HCT116 (cell line): ENCODE data around the gene AP3B1. TPM values are rescaled to one million over a fixed set of nuclear protein-coding genes. Genes with fewer than 3 reads are reported as not detected.

Source experiments
- ATAC-seq: fragments of 200-7000 bp; cut with Tn5 transposase; 2 replicates; pipeline ENCODE4 v1.9.1; 2020; ENCODE audit warnings: mild to moderate bottlenecking, moderate library complexity
- BruUV-seq: library from RNA; stranded (reverse); fragments of 400-500 nt; replicated peaks from 2 replicates; lab custom pipeline; 2021; lab: Mats Ljungman, UMichigan
- CTCF ChIA-PET: fragments of 300-600 bp; sonication (Branson Sonifier 250); formaldehyde crosslinking; loops from one replicate; lab custom pipeline; 2021; ENCODE audit warnings: antibody characterized with exemption; lab: Charles Lee
- POLR2A ChIA-PET: fragments of 300-600, 350-600 bp; sonication (Branson Sonifier 250); formaldehyde crosslinking; loops from one replicate; lab custom pipeline; 2021; ENCODE audit warnings: antibody characterized with exemption; lab: Charles Lee
- RAD21 ChIA-PET, 2 experiments: fragments of 300-600 bp; sonication (Branson Sonifier 250); formaldehyde crosslinking; loops; one replicate each; lab custom pipeline; 2023; ENCODE audit warnings: low total read pairs in 2 of 2; ENCODE audit not compliant: uncharacterized antibody in 2 of 2, unreplicated experiment in 2 of 2, low non-redundant PET in 1 of 2; lab: Charles Lee
- DNase-seq: peaks from one replicate; pipeline ENCODE4 v3.0.0-alpha.2; 2010; ENCODE audit warnings: low read depth, low spot score
- H2AFZ ChIP-seq: fragments of 200-600 bp; shearing (Covaris generic), sonication (generic); 2 replicates; pipeline ENCODE4 v1.6.1; 2017; ENCODE audit warnings: low read depth, mixed run types, mixed read lengths, antibody characterized with exemption, low read length; ENCODE audit not compliant: poor library complexity, severe bottlenecking
- H3K27ac ChIP-seq: 2 replicates; pipeline ENCODE4 v1.5.1; 2012; ENCODE audit warnings: low read depth, low read length
- H3K27me3 ChIP-seq: fragments of 200-600 bp; sonication (generic); 2 replicates; pipeline ENCODE4 v1.6.1; 2016; ENCODE audit warnings: mixed run types, low read length, mixed read lengths; ENCODE audit not compliant: insufficient read depth
- H3K36me3 ChIP-seq, 2 experiments: fragments of 200-500 bp in 1 of 2; fragments of 200-600 bp in 1 of 2; sonication (Bioruptor generic) in 1 of 2; sonication (generic) in 1 of 2; 2 replicates each; pipeline versions ENCODE4 v1.5.1 to v1.6.1; 2014 to 2016; ENCODE audit warnings: low read length in 2 of 2, inconsistent platforms in 1 of 2, mixed read lengths in 1 of 2, mixed run types in 1 of 2; ENCODE audit not compliant: insufficient read depth in 2 of 2, control insufficient read depth in 1 of 2
- H3K4me1 ChIP-seq, 2 experiments: fragments of 200-600 bp in 1 of 2; sonication (generic) in 1 of 2; 2 replicates each; pipeline versions ENCODE4 v1.5.1 to v1.6.1; 2012 to 2017; ENCODE audit warnings: low read length in 2 of 2, inconsistent platforms in 1 of 2, mild to moderate bottlenecking in 1 of 2, mixed read lengths in 1 of 2, mixed run types in 1 of 2, moderate library complexity in 1 of 2; ENCODE audit not compliant: insufficient read depth in 2 of 2, control insufficient read depth in 1 of 2
- H3K4me2 ChIP-seq: fragments of 200-600 bp; sonication (generic); 2 replicates; pipeline ENCODE4 v1.6.1; 2017; ENCODE audit warnings: mixed run types, low read length, mixed read lengths
- H3K4me3 ChIP-seq, 2 experiments: fragments of 200-600 bp in 1 of 2; sonication (generic) in 1 of 2; replicated peaks in 1 of 2; 2 replicates each; pipeline ENCODE4 v1.5.1; 2011 to 2016; ENCODE audit warnings: low read length in 2 of 2, control low read depth in 1 of 2, low read depth in 1 of 2, mild to moderate bottlenecking in 1 of 2, mixed read lengths in 1 of 2, mixed run types in 1 of 2
- H3K79me2 ChIP-seq: fragments of 200-600 bp; sonication (generic); 2 replicates; pipeline ENCODE4 v1.6.1; 2017; ENCODE audit warnings: mild to moderate bottlenecking, mixed run types, low read length, moderate library complexity, mixed read lengths; ENCODE audit not compliant: insufficient read depth
- H3K9ac ChIP-seq: fragments of 200-600 bp; sonication (generic); 2 replicates; pipeline ENCODE4 v1.6.1; 2016; ENCODE audit warnings: low read length, mixed read lengths
- H3K9me2 ChIP-seq: fragments of 200-600 bp; sonication (generic), shearing (Covaris generic); 2 replicates; pipeline ENCODE4 v1.6.1; 2017; ENCODE audit warnings: mixed run types, mild to moderate bottlenecking, moderate library complexity; ENCODE audit not compliant: insufficient read depth
- H3K9me3 ChIP-seq, 2 experiments: fragments of 200-500 bp in 1 of 2; fragments of 200-600 bp in 1 of 2; sonication (Bioruptor generic) in 1 of 2; sonication (generic) in 1 of 2; 2 replicates each; pipeline ENCODE4 v1.6.1; 2014 to 2017; ENCODE audit warnings: low read length in 2 of 2, mixed read lengths in 2 of 2, inconsistent platforms in 1 of 2, low read depth in 1 of 2, mild to moderate bottlenecking in 1 of 2, mixed run types in 1 of 2, moderate library complexity in 1 of 2; ENCODE audit not compliant: control insufficient read depth in 1 of 2, insufficient read depth in 1 of 2
- H4K20me1 ChIP-seq: fragments of 200-600 bp; sonication (generic), shearing (Covaris generic); 2 replicates; pipeline ENCODE4 v1.6.1; 2017; ENCODE audit warnings: mixed run types, mild to moderate bottlenecking, moderate library complexity; ENCODE audit not compliant: insufficient read depth
- ATF3 ChIP-seq: IDR thresholded peaks from 2 replicates; pipeline ENCODE4 v1.6.1; 2012
- CEBPB ChIP-seq: IDR thresholded peaks from 2 replicates; pipeline ENCODE4 v1.6.1; 2012; ENCODE audit warnings: low read depth
- EGR1 ChIP-seq: IDR thresholded peaks from 2 replicates; pipeline ENCODE4 v1.6.1; 2012; ENCODE audit warnings: low read depth
- RAD21 ChIP-seq: IDR thresholded peaks from 2 replicates; pipeline ENCODE4 v1.6.1; 2012; ENCODE audit warnings: low read depth, mild to moderate bottlenecking
- SP1 ChIP-seq: IDR thresholded peaks from 2 replicates; pipeline ENCODE4 v1.6.1; 2012; ENCODE audit warnings: low read depth
- YY1 ChIP-seq: IDR thresholded peaks from 2 replicates; pipeline ENCODE4 v1.6.1; 2011; ENCODE audit warnings: low read length, low read depth, moderate library complexity, mild to moderate bottlenecking; ENCODE audit not compliant: insufficient replicate concordance; ENCODE audit errors: extremely low read depth
- ZBTB33 ChIP-seq: IDR thresholded peaks from 2 replicates; pipeline ENCODE4 v1.6.1; 2011; ENCODE audit warnings: mild to moderate bottlenecking, low read length, moderate library complexity; ENCODE audit not compliant: insufficient replicate concordance; ENCODE audit errors: extremely low read depth
- ZFX ChIP-seq: fragments of 450-650 bp; IDR thresholded peaks from 2 replicates; pipeline ENCODE4 v1.6.1; 2017
- ZNF274 ChIP-seq: fragments of 200-500 bp; sonication (Bioruptor generic); IDR thresholded peaks from 2 replicates; pipeline ENCODE4 v1.6.1; 2014; ENCODE audit warnings: mild to moderate bottlenecking, low read depth, low read length, inconsistent platforms
- intact Hi-C: fragments of 100-400 bp; cut with micrococcal nuclease; formaldehyde crosslinking; loops from 2 replicates; pipeline ENCODE4 v1.10.0; 2022
- total RNA-seq: library from RNA; stranded (reverse); gene quantifications from one replicate; pipeline ENCODE4 v1.2.1, GENCODE V29; 2021; ENCODE audit not compliant: unreplicated experiment

AP3B1 gene
- total RNA-seq, 1 experiment from 2014 or later, result 54.5 TPM

GRCh38 chr5:77993141-77993854 lies 301.2 kb downstream of the AP3B1 start:
- H3K9ac ChIP-seq, result no peak overlapping the region
- H3K27ac ChIP-seq, result no peak overlapping the region
- ATAC-seq, result no peak
- no peak overlapping the region for H2AFZ ChIP-seq
- H3K4me2 ChIP-seq, result no peak overlapping the region
- CTCF ChIA-PET, result no interaction called here
- no peaks in the 10 kb centered on the region for H3K9me3 ChIP-seq
- BruUV-seq, result no TSS peak
- H3K36me3 ChIP-seq, result no peaks in the 10 kb centered on the region
- H4K20me1 ChIP-seq, result no peaks in the 10 kb centered on the region
- H3K4me3 ChIP-seq, result no peak overlapping the region
- H3K9me2 ChIP-seq, result no peaks in the 10 kb centered on the region
- POLR2A ChIA-PET, result no interaction called here
- no peak for DNase-seq
- H3K4me1 ChIP-seq, result peaks cover 5 to 14% of the 10 kb centered on the region in 2 experiments
- intact Hi-C loops, result no loop called here
- TF ChIP-seq YY1 (no peak), RAD21 (no peak), ZFX (no peak), CEBPB (no peak), ATF3 (no peak), EGR1 (no peak), ZBTB33 (no peak), ZNF274 (no peak), SP1 (no peak)
- no peaks in the 10 kb centered on the region for H3K27me3 ChIP-seq
- RAD21 ChIA-PET, result no interaction called here
- H3K79me2 ChIP-seq, result no peaks in the 10 kb centered on the region
